GM12878 (cell line): Measurements from ENCODE around the gene PSMA2. TPM values are rescaled to one million over a fixed set of nuclear protein-coding genes. Genes with fewer than 3 reads are reported as not detected.

Experiments
- SP1 ChIP-seq: IDR thresholded peaks from one replicate; pipeline ENCODE4 v1.6.1; 2011; ENCODE audit warnings: low read depth, low read length
- STAT3 ChIP-seq: IDR thresholded peaks from 2 replicates; pipeline ENCODE4 v1.6.1; 2011; ENCODE audit warnings: low read depth, low read length, improper control_type of control experiment
- YY1 ChIP-seq: IDR thresholded peaks from 2 replicates; pipeline ENCODE4 v1.6.1; 2011; ENCODE audit warnings: low read depth, mild to moderate bottlenecking, low read length
- polyA plus RNA-seq, 11 experiments: library from polyadenylated mRNA; depleted of rRNA in 4 of 11; unstranded in 6 of 11; stranded (reverse) in 5 of 11; fragments of >200 nt; fragmentation: Nextera tagmentation in 4 of 11; fragmentation: Illumina TruSeq in 1 of 11; extraction: Ambion mirVana in 4 of 11; extraction: Trizol in 1 of 11; gene quantifications; 1 replicate in 1 of 11; 2 replicates in 10 of 11; pipeline versions ENCODE4 v1.2.1 to v1.2.3, GENCODE V29; 2011 to 2016; ENCODE audit warnings: inconsistent platforms in 2 of 11, missing spikeins in 2 of 11, low read depth in 1 of 11
- total RNA-seq, 4 experiments: library from RNA; depleted of rRNA in 3 of 4; stranded (reverse); fragments of >200 nt in 3 of 4; fragmentation: Illumina TruSeq in 1 of 4; extraction: Trizol in 1 of 4; gene quantifications; 2 replicates each; pipeline versions ENCODE4 v1.2.1 to v1.2.3, GENCODE V29; 2013 to 2021
- TF ChIP-seq, protein P1 (sequence below): fragments of 450-650 bp; IDR thresholded peaks from 2 replicates; pipeline ENCODE4 v1.6.1; 2017; ENCODE audit warnings: mild to moderate bottlenecking, moderate library complexity
- TF ChIP-seq, protein P2 (sequence below): IDR thresholded peaks from 2 replicates; pipeline ENCODE4 v1.6.1; 2012; ENCODE audit warnings: low read depth, low read length, improper control_type of control experiment
- TF ChIP-seq, protein P3 (sequence below): fragments of 450-650 bp; IDR thresholded peaks from 2 replicates; pipeline ENCODE4 v1.6.1; 2016; ENCODE audit warnings: mild to moderate bottlenecking, moderate library complexity, borderline replicate concordance

PSMA2 gene
- total and polyA plus RNA-seq, 10 of the 15 experiments (the other 5 are each of a cell fraction or from before 2014, with no cell fraction given) = 129 to 1,223 (median 317) TPM

DNA sequence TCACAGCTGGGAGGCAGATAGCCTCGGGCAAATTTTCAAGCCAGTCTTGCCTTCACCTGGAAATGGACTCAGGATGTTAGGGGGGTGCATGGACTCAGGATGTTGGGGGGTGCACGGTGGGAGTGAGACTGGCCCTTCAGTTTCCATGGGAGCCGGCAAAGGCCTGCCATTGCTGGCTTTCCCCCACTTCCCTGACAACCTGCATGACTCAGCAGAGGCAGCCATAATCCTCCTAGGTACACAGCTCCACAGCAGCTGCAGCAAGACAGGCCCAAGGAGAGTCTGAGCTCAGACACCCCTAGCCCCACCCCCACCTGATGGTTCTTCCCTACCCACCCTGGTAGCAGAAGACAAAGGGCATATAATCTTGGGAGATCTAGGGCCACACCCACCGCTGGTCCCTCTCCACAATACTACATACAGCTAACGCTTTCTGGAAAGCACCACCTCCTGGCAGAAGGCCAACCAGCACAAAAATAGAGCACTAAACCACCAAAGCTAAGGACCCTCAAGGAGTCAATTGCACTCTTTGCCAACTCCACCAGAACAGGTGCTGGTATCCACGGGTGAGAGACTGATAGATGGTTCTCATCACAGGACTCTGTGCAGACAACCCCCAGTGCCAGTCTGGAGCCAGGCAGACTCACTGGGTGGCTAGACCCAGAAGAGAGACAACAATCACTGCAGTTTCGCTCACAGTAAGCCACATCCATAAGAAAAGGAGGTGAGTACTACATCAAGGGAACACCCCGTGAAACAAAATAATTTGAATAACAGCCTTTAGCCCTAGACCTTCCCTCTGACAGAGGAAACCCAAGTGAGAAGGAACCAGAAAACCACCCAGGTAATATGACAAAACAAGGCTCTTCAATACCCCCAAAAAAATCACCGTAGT lies 38.4 kb downstream of the PSMA2 start (continued):
- TF ChIP-seq, protein P1, sequence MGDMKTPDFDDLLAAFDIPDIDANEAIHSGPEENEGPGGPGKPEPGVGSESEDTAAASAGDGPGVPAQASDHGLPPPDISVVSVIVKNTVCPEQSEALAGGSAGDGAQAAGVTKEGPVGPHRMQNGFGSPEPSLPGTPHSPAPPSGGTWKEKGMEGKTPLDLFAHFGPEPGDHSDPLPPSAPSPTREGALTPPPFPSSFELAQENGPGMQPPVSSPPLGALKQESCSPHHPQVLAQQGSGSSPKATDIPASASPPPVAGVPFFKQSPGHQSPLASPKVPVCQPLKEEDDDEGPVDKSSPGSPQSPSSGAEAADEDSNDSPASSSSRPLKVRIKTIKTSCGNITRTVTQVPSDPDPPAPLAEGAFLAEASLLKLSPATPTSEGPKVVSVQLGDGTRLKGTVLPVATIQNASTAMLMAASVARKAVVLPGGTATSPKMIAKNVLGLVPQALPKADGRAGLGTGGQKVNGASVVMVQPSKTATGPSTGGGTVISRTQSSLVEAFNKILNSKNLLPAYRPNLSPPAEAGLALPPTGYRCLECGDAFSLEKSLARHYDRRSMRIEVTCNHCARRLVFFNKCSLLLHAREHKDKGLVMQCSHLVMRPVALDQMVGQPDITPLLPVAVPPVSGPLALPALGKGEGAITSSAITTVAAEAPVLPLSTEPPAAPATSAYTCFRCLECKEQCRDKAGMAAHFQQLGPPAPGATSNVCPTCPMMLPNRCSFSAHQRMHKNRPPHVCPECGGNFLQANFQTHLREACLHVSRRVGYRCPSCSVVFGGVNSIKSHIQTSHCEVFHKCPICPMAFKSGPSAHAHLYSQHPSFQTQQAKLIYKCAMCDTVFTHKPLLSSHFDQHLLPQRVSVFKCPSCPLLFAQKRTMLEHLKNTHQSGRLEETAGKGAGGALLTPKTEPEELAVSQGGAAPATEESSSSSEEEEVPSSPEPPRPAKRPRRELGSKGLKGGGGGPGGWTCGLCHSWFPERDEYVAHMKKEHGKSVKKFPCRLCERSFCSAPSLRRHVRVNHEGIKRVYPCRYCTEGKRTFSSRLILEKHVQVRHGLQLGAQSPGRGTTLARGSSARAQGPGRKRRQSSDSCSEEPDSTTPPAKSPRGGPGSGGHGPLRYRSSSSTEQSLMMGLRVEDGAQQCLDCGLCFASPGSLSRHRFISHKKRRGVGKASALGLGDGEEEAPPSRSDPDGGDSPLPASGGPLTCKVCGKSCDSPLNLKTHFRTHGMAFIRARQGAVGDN = no peak
- TF ChIP-seq SP1 (no peak), STAT3 (no peak), YY1 (no peak)
- TF ChIP-seq, protein P2, sequence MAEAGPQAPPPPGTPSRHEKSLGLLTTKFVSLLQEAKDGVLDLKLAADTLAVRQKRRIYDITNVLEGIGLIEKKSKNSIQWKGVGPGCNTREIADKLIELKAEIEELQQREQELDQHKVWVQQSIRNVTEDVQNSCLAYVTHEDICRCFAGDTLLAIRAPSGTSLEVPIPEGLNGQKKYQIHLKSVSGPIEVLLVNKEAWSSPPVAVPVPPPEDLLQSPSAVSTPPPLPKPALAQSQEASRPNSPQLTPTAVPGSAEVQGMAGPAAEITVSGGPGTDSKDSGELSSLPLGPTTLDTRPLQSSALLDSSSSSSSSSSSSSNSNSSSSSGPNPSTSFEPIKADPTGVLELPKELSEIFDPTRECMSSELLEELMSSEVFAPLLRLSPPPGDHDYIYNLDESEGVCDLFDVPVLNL = no peak
- TF ChIP-seq, protein P3, sequence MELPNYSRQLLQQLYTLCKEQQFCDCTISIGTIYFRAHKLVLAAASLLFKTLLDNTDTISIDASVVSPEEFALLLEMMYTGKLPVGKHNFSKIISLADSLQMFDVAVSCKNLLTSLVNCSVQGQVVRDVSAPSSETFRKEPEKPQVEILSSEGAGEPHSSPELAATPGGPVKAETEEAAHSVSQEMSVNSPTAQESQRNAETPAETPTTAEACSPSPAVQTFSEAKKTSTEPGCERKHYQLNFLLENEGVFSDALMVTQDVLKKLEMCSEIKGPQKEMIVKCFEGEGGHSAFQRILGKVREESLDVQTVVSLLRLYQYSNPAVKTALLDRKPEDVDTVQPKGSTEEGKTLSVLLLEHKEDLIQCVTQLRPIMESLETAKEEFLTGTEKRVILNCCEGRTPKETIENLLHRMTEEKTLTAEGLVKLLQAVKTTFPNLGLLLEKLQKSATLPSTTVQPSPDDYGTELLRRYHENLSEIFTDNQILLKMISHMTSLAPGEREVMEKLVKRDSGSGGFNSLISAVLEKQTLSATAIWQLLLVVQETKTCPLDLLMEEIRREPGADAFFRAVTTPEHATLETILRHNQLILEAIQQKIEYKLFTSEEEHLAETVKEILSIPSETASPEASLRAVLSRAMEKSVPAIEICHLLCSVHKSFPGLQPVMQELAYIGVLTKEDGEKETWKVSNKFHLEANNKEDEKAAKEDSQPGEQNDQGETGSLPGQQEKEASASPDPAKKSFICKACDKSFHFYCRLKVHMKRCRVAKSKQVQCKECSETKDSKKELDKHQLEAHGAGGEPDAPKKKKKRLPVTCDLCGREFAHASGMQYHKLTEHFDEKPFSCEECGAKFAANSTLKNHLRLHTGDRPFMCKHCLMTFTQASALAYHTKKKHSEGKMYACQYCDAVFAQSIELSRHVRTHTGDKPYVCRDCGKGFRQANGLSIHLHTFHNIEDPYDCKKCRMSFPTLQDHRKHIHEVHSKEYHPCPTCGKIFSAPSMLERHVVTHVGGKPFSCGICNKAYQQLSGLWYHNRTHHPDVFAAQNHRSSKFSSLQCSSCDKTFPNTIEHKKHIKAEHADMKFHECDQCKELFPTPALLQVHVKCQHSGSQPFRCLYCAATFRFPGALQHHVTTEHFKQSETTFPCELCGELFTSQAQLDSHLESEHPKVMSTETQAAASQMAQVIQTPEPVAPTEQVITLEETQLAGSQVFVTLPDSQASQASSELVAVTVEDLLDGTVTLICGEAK = no peak
